ENCODE data around the gene HEBP1.
A peak's percentile ranks its signal among the peaks of the same experiment; 100 is the strongest.

The HEBP1 gene

GRCh38 chr12:12983420-12984035, 16.5 kb downstream of the HEBP1 start:
- peak; percentile 82 for FAIRE-seq
- TF ChIP-seq CTCF (IDR thresholded peaks at IDR 0.05; ENCODE audit: insufficient read depth, missing control alignments) = peak; percentile 75
- no peak for DNase-seq (ENCODE audit: insufficient read length, low spot score)

GRCh38 chr12:12982331-12982730, 17.7 kb downstream of the HEBP1 start:
- DNase-seq (ENCODE audit: insufficient read length, low spot score) (no peak), FAIRE-seq (no peak)
- TF ChIP-seq CTCF (IDR thresholded peaks at IDR 0.05; ENCODE audit: insufficient read depth, missing control alignments) = no peak

- TF ChIP-seq CTCF (IDR thresholded peaks at IDR 0.05; ENCODE audit: insufficient read depth, missing control alignments) = no peak
- DNase-seq (ENCODE audit: insufficient read length, low spot score) (no peak), FAIRE-seq (no peak)
Observed at GRCh38 chr12:12979731-12980259, 20.3 kb downstream of the HEBP1 start.

- no peak for DNase-seq (ENCODE audit: insufficient read length, low spot score)
- FAIRE-seq = no peak
- TF ChIP-seq CTCF (IDR thresholded peaks at IDR 0.05; ENCODE audit: insufficient read depth, missing control alignments) = no peak
Observed at GRCh38 chr12:12979126-12979525, 20.9 kb downstream of the HEBP1 start.

GRCh38 chr12:12977231-12977630, 22.8 kb downstream of the HEBP1 start:
- TF ChIP-seq CTCF (IDR thresholded peaks at IDR 0.05; ENCODE audit: insufficient read depth, missing control alignments) = no peak
- no peak for FAIRE-seq
- DNase-seq (ENCODE audit: insufficient read length, low spot score) = no peak

GRCh38 chr12:12976366-12976765, 23.7 kb downstream of the HEBP1 start:
- FAIRE-seq = no peak
- DNase-seq (ENCODE audit: insufficient read length, low spot score) = no peak
- no peak for TF ChIP-seq CTCF (IDR thresholded peaks at IDR 0.05; ENCODE audit: insufficient read depth, missing control alignments)

- DNase-seq (ENCODE audit: insufficient read length, low spot score) (no peak), FAIRE-seq (no peak)
- peak; percentile 33 for TF ChIP-seq CTCF (IDR thresholded peaks at IDR 0.05; ENCODE audit: insufficient read depth, missing control alignments)
Observed at GRCh38 chr12:12975322-12976077, 24.6 kb downstream of the HEBP1 start.

Data from D721Med (cell line).